Parathyroid adenoma (tissue), 2 donors: ENCODE results near the gene PAX5.

Experiments
- H2AFZ ChIP-seq: fragments of 300-600 bp; sonication (generic); one replicate; pipeline ENCODE4 v1.7.0; 2017; ENCODE audit warnings: antibody characterized with exemption, mild to moderate bottlenecking
- H3K27ac ChIP-seq: fragments of 300-600 bp; sonication (generic); one replicate; pipeline ENCODE4 v1.7.0; 2017
- H3K27me3 ChIP-seq: fragments of 300-600 bp; sonication (generic); one replicate; pipeline ENCODE4 v1.7.0; 2017; ENCODE audit warnings: low read length; ENCODE audit not compliant: control insufficient read depth, insufficient read depth
- H3K36me3 ChIP-seq: fragments of 300-600 bp; sonication (generic); one replicate; pipeline ENCODE4 v1.7.0; 2017; ENCODE audit warnings: low read length; ENCODE audit not compliant: control insufficient read depth, insufficient read depth
- H3K4me1 ChIP-seq: fragments of 300-600 bp; sonication (generic); one replicate; pipeline ENCODE4 v1.7.0; 2017; ENCODE audit warnings: control low read depth
- H3K4me2 ChIP-seq: fragments of 300-600 bp; sonication (generic); one replicate; pipeline ENCODE4 v1.7.0; 2017; ENCODE audit warnings: low read length
- H3K4me3 ChIP-seq: fragments of 300-600 bp; sonication (generic); one replicate; pipeline ENCODE4 v1.7.0; 2017; ENCODE audit warnings: low read depth, low read length
- H3K79me2 ChIP-seq: fragments of 300-600 bp; sonication (generic); one replicate; pipeline ENCODE4 v1.7.0; 2017; ENCODE audit warnings: control low read depth
- H3K9ac ChIP-seq: fragments of 300-600 bp; sonication (generic); one replicate; pipeline ENCODE4 v1.7.0; 2017; ENCODE audit warnings: mild to moderate bottlenecking
- H3K9me3 ChIP-seq: fragments of 300-600 bp; sonication (generic); one replicate; pipeline ENCODE4 v1.7.0; 2017; ENCODE audit warnings: low read length; ENCODE audit not compliant: control insufficient read depth
- CTCF ChIP-seq: fragments of 300-600 bp; sonication (generic); IDR thresholded peaks from one replicate; pipeline ENCODE4 v1.7.0; 2017; ENCODE audit warnings: antibody characterized with exemption, mild to moderate bottlenecking
- donor health status: primary hyperparathyroidism.

PAX5 gene

GRCh38 chr9:36867241-36867640, 166.8 kb downstream of the PAX5 start:
- Histone ChIP-seq H3K27ac (no peak overlapping the region), H3K4me1 (no peaks in the 10 kb centered on the region), H3K36me3 (no peaks in the 10 kb centered on the region), H3K9ac (no peak overlapping the region), H2AFZ (no peak overlapping the region), H3K4me2 (no peak overlapping the region), H3K79me2 (no peaks in the 10 kb centered on the region), H3K4me3 (no peak overlapping the region), H3K27me3 (no peaks in the 10 kb centered on the region), H3K9me3 (no peaks in the 10 kb centered on the region)
- TF ChIP-seq CTCF = no peak

GRCh38 chr9:36866840-36867239, 167.2 kb downstream of the PAX5 start:
- H3K79me2 ChIP-seq = no peaks in the 10 kb centered on the region
- H3K27ac ChIP-seq = no peak overlapping the region
- H3K4me1 ChIP-seq = no peaks in the 10 kb centered on the region
- H3K36me3 ChIP-seq = no peaks in the 10 kb centered on the region
- H2AFZ ChIP-seq = no peak overlapping the region
- no peak overlapping the region for H3K9ac ChIP-seq
- no peak overlapping the region for H3K4me3 ChIP-seq
- H3K4me2 ChIP-seq = no peak overlapping the region
- no peak for TF ChIP-seq CTCF
- no peaks in the 10 kb centered on the region for H3K9me3 ChIP-seq
- H3K27me3 ChIP-seq = no peaks in the 10 kb centered on the region

- Histone ChIP-seq H3K9ac (no peak overlapping the region), H2AFZ (no peak overlapping the region), H3K27ac (no peak overlapping the region), H3K27me3 (no peaks in the 10 kb centered on the region), H3K9me3 (no peaks in the 10 kb centered on the region), H3K36me3 (no peaks in the 10 kb centered on the region), H3K4me2 (no peak overlapping the region), H3K79me2 (no peaks in the 10 kb centered on the region), H3K4me3 (no peak overlapping the region), H3K4me1 (no peaks in the 10 kb centered on the region)
- no peak for TF ChIP-seq CTCF
These were observed 168.1 kb downstream of the PAX5 start for GRCh38 chr9:36865731-36866635.

GRCh38 chr9:36864491-36865410, 169.3 kb downstream of the PAX5 start:
- no peak for TF ChIP-seq CTCF
- Histone ChIP-seq H3K27ac (no peak overlapping the region), H2AFZ (no peak overlapping the region), H3K79me2 (no peaks in the 10 kb centered on the region), H3K9ac (no peak overlapping the region), H3K36me3 (no peaks in the 10 kb centered on the region), H3K4me1 (no peaks in the 10 kb centered on the region), H3K9me3 (no peaks in the 10 kb centered on the region), H3K27me3 (no peaks in the 10 kb centered on the region), H3K4me2 (no peak overlapping the region), H3K4me3 (no peak overlapping the region)
